Activated CD8-positive, alpha-beta memory T cell treated with anti-CD3 and anti-CD28 coated beads, Interleukin-2, amount 50 U/mL, for 24 hours (primary cell): ENCODE measurements around the gene TNFSF4.
"Not testable (repeated sequence)": the region's sequence is repeated elsewhere in the genome, so short reads cannot be mapped to it uniquely, and the experiment has no call there.

ENCODE experiments used
- DNase-seq: peaks from one replicate; pipeline ENCODE4 v3.0.0-alpha.2; 2020; ENCODE audit errors: extremely low read depth

Gene TNFSF4

DNA sequence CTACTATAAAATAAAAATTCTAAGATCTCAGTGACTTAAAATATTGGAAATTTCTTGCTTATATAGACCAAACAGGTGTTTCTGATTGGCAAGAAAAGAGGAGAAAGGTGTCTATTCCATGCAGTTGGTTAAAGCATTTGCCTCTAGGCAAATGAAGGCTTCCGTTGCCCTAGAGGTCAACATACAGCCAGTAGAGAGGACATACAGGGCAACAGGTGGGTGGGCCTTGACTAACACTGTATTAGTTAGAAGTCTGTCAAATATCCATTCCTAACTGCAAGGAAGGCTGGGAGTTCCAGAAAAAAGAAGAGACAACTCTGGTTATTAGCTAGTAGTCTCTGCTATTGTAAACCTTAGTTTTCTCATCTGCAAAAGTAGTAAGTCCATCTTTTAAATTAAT lies 43.0 kb downstream of the TNFSF4 start:
- no peak for DNase-seq

DNA sequence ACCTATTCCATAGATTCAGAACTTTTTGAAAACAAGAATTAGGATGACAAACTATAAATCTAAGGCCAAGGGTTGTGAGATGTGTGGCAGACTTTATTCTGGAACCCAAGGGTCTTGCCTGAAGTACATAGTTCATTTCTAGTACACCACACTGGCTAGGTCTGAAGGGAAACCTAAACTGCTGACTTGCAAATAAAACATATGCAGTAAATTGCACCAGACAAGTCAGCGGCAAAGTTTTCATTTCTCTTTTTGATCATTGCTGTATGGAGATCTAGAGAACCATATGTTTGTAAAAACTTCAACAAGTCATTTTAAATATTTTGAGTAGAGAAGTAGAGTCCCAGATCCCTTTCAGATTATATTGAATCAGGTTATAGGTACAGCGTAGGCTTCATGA lies 43.9 kb downstream of the TNFSF4 start:
- DNase-seq = no peak

DNA sequence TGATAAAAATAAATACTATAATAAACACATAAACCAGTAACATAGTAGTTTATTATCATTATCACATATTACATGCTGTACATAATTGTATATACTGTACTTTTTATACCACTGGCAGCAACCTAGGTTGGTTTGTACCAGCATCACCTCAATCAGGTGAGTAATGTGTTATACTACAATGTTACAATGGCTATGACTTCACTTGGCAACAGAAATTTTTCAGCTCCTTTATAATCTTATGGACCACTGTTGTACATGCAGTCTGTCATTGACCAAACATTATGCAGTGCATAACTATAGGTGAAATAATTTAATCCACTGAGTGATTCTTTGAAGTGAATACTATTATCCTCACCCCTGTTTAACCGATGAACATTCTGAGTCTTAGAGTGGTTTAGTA lies 44.5 kb downstream of the TNFSF4 start:
- no peak for DNase-seq

DNA sequence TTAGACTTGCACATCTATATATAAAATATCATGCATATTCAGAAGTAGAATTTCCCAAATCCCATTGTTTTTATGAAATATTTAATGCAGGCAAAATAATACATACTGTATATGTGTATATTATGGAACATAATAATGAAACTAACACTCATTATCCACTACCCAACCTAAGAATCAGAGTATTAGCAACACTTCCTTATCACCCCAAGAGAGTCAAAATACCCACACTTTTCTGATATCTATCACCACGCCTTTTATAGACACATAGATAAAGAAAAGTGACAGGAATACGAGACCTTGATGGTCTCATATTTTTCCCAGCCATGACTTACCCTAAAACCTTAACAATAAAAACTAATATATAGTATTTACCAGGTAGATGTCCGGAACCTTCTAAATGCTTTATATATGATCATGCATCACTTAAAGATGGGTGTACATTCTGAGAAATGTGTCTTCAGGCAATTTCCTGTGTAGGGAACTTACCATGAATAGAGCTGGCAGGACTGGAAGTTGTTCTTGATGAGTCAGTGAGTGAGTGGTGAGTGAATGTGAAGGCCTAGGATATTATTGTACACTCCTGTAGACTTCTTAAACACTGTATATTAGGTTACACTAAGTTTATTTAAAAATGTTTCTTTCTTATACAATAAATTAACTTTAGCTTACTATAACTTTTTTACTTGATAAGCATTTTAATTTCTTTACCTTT lies 45.5 kb downstream of the TNFSF4 start:
- no peak for DNase-seq

DNA sequence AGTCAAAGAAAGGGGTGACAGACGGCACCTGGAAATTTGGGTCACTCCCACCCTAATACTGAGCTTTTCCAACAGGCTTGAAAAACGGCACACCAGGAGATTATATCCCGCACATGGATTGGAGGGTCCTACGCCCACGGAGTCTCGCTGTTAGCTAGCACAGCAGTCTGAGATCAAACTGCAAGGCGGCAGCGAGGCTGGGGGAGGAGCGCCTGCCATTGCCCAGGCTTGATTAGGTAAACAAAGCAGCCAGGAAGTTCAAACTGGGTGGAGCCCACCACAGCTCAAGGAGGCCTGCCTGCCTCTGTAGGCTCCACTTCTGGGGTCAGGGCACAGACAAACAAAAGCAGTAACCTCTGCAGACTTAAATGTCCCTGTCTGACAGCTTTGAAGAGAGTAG lies 53.2 kb downstream of the TNFSF4 start:
- DNase-seq = not testable (repeated sequence)

DNA sequence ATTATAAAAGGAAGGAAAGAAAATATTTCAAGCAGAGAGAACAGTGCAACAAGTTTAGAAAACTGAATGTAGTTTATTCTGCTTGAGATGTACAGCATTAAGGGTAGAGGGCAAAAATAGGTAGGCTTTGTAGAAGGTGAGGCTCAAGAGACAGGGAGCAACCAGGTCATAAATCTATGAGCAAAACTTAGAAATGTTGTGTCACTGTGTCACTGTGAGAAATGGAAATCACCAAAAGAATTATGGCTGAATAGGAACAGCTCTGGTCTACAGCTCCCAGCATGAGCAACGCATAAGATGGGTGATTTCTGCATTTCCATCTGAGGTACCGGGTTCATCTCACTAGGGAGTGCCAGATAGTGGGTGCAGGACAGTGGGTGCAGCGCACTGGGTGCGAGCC lies 53.6 kb downstream of the TNFSF4 start:
- DNase-seq = no peak

DNA sequence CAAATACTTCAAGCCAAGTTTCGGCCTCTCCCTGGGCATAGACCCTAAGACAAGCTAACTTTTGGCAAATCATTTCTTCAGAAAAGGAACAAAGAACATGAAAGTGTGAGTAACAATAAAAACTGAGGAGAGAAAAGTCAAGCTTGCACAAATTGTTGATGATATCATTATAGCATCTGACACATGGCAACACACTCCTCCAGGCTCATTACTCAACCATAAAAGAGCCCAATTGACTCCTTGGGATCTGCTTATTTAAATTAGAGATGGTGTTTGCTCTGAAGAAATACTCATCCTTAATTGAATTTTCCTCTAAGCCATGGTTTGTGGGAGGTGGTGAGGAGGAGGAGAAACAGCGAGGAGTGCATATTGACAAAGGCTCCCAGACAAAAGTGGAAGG lies 54.5 kb downstream of the TNFSF4 start:
- DNase-seq = no peak

DNA sequence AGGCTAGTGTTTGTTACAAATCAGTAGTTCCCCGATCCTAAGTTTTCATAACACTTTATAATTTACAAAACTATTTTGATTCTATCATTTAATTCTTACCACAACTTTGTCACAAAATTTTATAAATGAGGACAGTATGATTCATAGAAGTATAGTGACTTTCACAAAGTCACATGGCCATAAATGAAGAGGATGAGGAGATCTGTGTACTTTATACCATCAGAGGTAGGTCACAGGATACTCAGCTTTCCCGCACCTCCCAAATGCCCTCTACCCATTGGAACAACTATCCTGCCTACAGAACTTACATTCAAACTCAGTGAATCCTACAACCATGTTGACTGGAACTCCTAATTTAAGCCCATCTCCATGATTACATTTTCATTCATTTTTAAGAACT lies 56.3 kb downstream of the TNFSF4 start:
- no peak for DNase-seq

DNA sequence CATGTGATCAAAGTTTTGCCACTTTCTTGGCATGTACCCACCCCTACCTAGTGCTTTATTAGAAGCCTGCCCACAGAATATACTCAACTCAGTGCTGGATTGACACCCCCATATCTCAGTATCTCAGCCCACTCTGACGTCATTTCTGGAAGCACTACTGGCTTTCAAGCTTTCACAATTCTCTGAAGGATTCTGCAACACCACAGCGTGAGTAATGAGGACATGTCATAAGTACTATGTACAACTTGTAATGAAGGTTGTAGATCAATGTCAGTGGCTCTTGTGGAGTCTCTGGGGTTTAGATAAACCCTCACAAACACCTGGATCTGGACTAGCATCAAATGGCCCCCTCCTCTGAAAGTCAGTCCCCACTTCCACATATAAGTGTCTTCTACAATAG lies 57.2 kb downstream of the TNFSF4 start:
- DNase-seq = no peak

DNA sequence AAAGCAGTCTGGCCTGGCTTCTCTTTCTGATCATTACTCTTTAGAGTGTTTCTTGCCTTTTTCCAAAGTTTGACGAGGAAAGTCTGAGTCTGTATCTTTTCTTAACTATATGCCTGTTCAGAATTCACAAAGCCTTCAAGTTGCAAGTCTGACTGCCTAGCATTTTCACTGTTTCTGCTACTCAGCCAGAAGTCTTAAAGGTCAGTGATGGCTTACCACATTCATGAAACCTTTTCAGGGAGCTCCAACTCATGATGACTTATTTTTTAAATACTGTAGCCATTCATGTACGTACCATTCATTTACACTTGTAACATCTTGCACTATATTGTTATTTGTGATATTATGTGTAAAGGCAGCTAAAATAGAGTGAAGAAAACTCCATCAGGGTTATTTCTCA lies 58.2 kb downstream of the TNFSF4 start:
- no peak for DNase-seq

DNA sequence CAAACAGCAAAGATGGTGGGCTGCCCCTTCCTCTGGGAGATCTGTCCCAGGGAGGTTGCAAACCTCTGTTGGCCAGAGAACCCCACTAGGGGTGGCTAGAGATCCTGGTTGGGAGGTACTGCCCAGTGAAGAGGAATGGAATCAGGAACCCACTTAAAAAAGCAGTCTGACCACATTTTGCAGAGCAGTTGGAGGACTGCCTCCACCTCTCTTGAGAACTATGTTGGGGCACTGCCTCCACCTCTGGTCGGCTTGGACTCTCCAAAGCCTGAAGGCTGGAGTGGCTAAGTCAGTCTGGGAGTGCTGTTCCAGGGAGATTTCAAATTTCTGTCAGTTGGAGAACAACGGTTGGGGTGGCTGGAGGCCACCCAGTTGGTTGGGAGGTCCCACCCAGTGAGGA lies 58.6 kb downstream of the TNFSF4 start:
- DNase-seq = no peak

DNA sequence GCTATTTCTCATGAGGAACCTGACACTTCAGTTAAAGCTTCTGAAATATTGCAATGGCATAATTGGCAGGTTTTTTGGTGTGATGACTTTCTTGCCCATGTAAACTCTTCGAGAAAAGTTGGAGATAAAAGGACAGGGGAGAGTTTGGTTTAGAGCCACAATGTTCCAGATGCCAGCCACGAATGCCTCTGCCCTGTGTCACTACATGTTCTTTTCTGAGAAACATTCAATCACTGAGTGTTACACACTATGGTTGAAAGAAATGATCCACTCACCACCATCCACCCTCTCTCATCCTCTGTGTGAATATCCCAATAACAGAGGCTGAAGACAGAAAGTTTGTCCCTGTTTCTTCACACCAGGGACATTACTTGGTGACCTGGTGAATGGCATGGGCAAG lies 66.4 kb downstream of the TNFSF4 start:
- DNase-seq = no peak

DNA sequence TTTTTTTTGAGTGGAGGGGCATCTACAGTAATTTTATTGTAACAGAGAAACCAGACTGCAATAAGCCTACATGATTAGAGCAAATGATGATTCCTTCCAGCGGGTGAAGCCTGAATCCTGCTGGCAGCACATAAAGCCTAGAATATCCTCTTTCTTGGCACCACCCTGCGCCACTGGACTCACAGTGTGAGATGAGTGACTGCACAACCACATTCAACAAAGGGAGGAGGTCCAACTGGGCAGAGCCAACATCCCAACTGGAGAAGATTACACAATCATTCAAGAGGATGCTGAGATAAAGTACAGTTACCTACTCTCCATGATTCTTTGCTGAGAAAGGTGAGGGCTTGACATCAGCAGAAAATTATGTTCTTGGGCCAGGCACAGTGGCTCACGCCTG lies 67.4 kb downstream of the TNFSF4 start:
- DNase-seq = no peak

DNA sequence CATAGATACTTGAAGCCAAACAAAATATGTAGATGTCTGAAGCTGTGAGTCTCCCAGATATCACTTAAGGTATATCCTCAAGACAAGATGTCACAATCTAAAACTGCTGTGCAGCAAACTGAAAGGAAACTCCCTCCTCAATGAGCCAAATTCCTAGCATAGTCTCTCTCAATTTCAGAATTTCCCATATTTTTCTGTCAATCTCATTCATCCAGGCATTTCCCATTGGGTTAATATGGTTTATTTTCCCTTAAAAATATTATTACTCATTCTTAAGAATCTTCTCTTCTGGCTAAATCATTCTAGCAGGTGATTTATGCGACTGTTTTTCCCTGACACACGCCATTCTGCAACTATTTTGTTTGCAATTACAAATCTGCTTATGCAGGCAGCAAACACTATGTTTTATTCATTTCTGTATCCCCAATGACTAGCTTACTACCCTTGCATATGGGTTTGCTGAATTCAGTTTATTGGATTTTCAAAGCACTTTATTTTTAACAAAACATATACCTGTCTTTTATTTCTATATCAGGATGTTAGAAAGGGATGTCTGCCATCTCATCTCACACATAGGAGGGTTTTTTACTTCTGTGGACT lies 69.9 kb downstream of the TNFSF4 start:
- no peak for DNase-seq

DNA sequence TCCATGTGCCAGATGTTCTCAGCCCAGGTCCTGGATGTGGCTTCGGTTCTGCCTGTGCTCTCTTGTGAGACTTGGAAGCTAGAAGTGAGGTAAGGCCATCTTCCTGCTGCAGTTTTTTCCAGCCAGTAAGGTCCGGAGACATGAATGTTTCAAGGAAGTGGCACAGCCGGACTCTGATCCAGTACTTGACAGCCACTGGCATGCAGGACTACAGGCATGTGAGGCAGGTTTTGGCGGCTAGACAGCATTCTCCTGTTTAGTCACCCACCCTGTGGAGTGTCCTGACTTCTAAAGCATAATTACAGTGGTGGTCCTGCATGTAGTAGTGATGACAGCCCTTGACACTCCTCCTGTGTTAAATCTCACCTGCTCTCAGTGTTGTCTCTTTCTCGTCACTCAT lies 72.3 kb downstream of the TNFSF4 start:
- no peak for DNase-seq

DNA sequence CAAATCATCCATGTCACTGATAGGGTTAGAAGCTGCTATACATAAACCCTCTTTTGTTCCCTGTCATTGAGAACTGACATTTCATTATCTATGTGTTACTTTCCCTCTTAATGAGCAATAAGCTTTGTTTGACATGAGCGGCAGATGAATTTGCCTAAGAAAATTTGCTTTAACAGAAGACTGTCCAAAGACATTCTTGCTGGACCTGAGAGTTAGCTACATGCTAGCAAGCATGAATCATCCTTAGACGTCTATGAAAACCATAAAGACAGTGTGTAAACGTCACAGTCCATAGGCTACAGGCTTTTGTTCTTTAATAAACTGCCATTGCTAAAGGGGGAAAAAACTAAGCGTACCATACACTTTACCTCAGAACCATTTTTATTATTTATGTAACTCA lies 73.1 kb downstream of the TNFSF4 start:
- no peak for DNase-seq
